ENCODE results near the gene ZDHHC3.

Gene ZDHHC3

GRCh38 chr3:44924457-44925084, 51.4 kb downstream of the ZDHHC3 start:
- no peak for DNase-seq

GRCh38 chr3:44923632-44924456, 52.1 kb downstream of the ZDHHC3 start:
- no peak for DNase-seq

- DNase-seq, result no peak
Measured at GRCh38 chr3:44920081-44920480, 55.9 kb downstream of the ZDHHC3 start.

GRCh38 chr3:44918581-44918980, 57.4 kb downstream of the ZDHHC3 start:
- no peak for DNase-seq

GRCh38 chr3:44918087-44918486, 57.9 kb downstream of the ZDHHC3 start:
- no peak for DNase-seq

- no peak for DNase-seq
Measured at GRCh38 chr3:44915702-44916438, 60.1 kb downstream of the ZDHHC3 start.

- no peak for DNase-seq
Measured at GRCh38 chr3:44914936-44915335, 61.0 kb downstream of the ZDHHC3 start.

GRCh38 chr3:44913868-44914468, 62.0 kb downstream of the ZDHHC3 start:
- DNase-seq, result peak; percentile 55

GRCh38 chr3:44910693-44911092, 65.3 kb downstream of the ZDHHC3 start:
- DNase-seq, result no peak

- no peak for DNase-seq
Measured at GRCh38 chr3:44909063-44909462, 66.9 kb downstream of the ZDHHC3 start.

- no peak for DNase-seq
Measured at GRCh38 chr3:44907612-44908011, 68.4 kb downstream of the ZDHHC3 start.

- DNase-seq, result no peak
Measured at GRCh38 chr3:44906997-44907396, 69.0 kb downstream of the ZDHHC3 start.

GRCh38 chr3:44905446-44906157, 70.4 kb downstream of the ZDHHC3 start:
- no peak for DNase-seq

GRCh38 chr3:44903751-44904150, 72.2 kb downstream of the ZDHHC3 start:
- no peak for DNase-seq

GRCh38 chr3:44903314-44903713, 72.7 kb downstream of the ZDHHC3 start:
- no peak for DNase-seq

- DNase-seq, result no peak
Measured at GRCh38 chr3:44902628-44903027, 73.3 kb downstream of the ZDHHC3 start.

GRCh38 chr3:44899683-44900367, 76.1 kb downstream of the ZDHHC3 start:
- no peak for DNase-seq

- no peak for DNase-seq
Measured at GRCh38 chr3:44896440-44896839, 79.5 kb downstream of the ZDHHC3 start.

- DNase-seq, result no peak
Measured at GRCh38 chr3:44894485-44894884, 81.5 kb downstream of the ZDHHC3 start.

GRCh38 chr3:44893097-44893496, 82.9 kb downstream of the ZDHHC3 start:
- DNase-seq, result no peak

GRCh38 chr3:44892689-44893088, 83.3 kb downstream of the ZDHHC3 start:
- no peak for DNase-seq

- no peak for DNase-seq
Measured at GRCh38 chr3:44890852-44891251, 85.1 kb downstream of the ZDHHC3 start.

All from CD4-positive, alpha-beta T cell treated with Interleukin-4 for 4 hours (primary cell).